KBM-7 (cell line): ENCODE data around the gene MADD.
A peak's percentile ranks its signal among the peaks of the same experiment; 100 is the strongest.
"Not testable (repeated sequence)": the region's sequence is repeated elsewhere in the genome, so short reads cannot be mapped to it uniquely, and the experiment has no call there.

ENCODE experiments used
- DNase-seq: peaks from one replicate; pipeline ENCODE4 v3.0.0-alpha.2; 2015
- in situ Hi-C: fragments of 300-500 bp; cut with MboI; formaldehyde crosslinking; loops from 2 replicates; pipeline ENCODE4 v1.14.3; 2020; ENCODE audit warnings: low sequenced_read_pairs, low pct_unique_long_range_greater_than_20kb, mixed read lengths

Gene MADD

GRCh38 chr11:47302853-47303252 lies 32.9 kb downstream of the MADD start:
- in situ Hi-C loops, result no loop called here
- DNase-seq, result peak; percentile 8

GRCh38 chr11:47305734-47306483 lies 36.0 kb downstream of the MADD start:
- DNase-seq, result no peak
- in situ Hi-C loops, result no loop called here

DNA sequence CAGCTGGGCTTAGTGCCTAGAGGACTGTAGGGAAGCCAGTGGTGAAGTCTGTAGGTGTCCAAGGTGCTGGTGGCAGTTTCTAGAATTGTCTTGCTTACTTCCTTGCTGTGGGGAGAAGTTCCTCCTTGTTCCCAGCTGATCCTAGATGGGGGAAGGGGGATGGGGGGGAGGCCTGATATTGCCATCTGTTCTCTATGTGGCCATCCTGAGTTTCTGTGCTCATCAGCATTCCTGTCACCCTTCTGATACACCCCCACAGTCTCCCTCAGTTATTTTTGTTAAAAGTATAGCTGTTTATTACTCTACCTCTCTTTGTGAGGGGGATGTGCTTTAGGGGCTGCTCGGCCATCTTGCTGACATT lies 36.5 kb downstream of the MADD start:
- in situ Hi-C loops, result no loop called here
- no peak for DNase-seq

GRCh38 chr11:47308050-47308823 lies 38.3 kb downstream of the MADD start:
- no peak for DNase-seq
- in situ Hi-C loops, result no loop called here

DNA sequence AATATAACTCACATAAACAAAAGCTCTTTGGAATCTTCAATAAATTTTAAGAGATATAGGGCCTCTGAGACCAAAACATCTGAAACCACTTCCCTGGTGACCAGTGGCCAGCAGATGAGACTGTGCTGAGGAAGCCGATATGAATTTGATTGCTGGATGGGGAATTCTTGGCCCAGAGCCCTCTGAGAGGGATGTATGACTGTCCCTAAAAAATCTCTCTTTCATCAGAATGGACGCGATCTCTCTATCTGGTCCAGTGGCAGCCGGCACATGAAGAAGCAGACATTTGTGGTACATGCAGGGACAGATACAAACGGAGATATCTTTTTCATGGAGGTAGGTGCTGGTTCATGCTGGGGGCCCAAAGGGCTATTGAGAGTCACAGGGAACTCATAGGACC lies 45.1 kb downstream of the MADD start:
- in situ Hi-C loops, result no loop called here
- no peak for DNase-seq

DNA sequence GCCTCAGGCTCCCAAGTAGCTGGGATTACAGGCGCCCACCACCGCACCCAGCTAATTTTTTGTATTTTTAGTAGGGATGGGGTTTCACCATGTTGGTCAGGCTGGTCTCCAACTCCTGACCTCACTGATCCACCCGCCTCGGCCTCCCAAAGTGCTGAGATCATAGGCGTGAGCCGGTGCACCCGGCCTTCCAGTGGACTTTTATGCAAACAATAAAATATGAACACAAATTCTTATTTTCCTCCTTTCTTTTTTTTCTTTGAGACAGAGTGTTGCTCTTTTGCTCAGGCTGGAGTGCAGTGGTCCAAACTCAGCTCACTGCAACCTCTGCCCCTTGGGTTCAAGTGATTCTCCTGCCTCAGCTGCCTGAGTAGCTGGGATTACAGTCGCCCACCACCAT lies 46.6 kb downstream of the MADD start:
- DNase-seq, in situ Hi-C loops: not testable (repeated sequence)

- in situ Hi-C loops, result no loop called here
- no peak for DNase-seq
These were observed 47.3 kb downstream of the MADD start for GRCh38 chr11:47317064-47317828.

GRCh38 chr11:47318166-47318565 lies 48.2 kb downstream of the MADD start:
- DNase-seq, result no peak
- in situ Hi-C loops, result no loop called here

DNA sequence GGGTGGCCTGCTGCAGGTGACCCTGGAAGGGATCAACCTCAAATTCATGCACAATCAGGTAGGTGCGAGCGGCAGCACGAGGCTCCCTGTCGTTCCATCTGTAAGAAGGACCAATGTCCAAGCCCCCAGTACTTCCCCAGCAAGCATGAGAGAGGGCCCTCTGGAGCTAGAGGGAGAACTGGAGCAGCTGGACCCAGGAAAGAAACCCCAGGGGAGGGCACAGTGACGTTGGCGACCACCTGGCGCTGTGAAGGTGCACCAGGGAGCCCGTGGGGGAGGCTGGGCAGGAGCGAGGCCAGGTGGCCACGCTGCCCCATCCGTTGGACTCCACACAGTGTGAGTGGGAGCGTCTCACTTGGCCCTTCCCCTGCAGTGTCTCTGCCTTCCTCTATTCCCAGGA lies 54.6 kb downstream of the MADD start:
- DNase-seq, result no peak

DNA sequence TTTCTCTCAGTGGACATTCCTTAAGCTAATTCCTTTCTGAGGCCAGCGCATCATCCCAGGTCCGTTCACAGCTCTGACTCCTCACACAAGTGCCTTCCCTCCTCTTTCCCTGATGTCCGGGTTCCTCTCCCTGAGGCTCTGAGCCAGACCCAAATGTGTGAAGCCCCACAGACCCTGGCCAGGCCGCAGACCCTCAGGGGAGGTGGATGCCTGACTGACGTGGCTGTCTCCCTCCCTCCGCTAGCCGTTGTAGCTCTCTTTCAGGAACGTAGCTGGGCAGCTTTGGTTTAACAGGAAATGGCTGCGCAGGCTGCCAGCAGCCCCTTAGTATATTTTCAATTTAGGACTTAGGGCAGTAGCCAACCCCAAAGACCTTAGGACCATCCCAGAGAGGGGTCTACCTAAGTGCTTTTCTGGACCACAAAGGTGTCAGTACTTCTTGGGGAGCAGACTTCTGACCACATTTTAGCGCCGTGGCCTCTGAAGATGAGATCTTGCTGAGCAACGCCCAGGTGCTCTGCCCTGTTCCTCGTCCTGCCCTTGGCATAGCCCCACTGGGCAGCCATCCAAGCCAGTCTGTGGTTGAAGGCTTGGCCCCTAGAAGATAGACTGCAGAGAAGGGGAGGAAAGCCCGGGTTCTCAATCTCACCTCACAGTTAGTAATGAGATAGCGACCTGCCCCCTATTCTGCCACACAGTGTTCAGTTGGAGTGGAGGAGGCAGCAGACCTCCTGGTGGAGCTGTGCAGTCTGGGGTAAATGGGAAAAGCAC lies 55.5 kb downstream of the MADD start:
- no peak for DNase-seq
- in situ Hi-C loops, result no loop called here

More for the DNA sequence above, 54.6 kb downstream of the MADD start:
- in situ Hi-C loops, result no loop called here

DNA sequence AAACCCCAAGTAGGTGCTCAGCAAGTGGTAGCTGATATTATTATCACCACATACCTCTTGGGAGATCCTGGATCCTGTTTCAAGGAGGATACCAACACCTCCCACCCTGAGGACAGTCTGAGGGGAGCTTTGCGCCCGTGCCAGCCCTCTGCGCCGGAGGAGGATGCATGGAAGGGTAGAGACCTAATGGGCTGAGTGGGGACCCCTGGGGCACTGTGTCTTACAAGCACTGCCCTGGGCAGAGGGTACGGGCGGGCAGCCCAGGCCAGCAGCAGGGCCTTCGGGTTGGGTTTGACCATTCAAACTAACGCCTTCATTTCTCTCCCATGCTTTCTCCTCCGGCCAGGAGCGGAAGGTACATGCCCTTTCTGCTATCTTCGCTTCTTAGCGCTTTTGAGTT lies 56.3 kb downstream of the MADD start:
- DNase-seq, result no peak
- in situ Hi-C loops, result no loop called here

- DNase-seq, result no peak
- in situ Hi-C loops, result no loop called here
These were observed 57.1 kb downstream of the MADD start for GRCh38 chr11:47327025-47327424.

GRCh38 chr11:47327949-47328348 lies 58.0 kb downstream of the MADD start:
- in situ Hi-C loops, result no loop called here
- DNase-seq, result no peak

GRCh38 chr11:47328449-47329390 lies 58.8 kb downstream of the MADD start:
- no peak for DNase-seq
- in situ Hi-C loops, result no loop called here

DNA sequence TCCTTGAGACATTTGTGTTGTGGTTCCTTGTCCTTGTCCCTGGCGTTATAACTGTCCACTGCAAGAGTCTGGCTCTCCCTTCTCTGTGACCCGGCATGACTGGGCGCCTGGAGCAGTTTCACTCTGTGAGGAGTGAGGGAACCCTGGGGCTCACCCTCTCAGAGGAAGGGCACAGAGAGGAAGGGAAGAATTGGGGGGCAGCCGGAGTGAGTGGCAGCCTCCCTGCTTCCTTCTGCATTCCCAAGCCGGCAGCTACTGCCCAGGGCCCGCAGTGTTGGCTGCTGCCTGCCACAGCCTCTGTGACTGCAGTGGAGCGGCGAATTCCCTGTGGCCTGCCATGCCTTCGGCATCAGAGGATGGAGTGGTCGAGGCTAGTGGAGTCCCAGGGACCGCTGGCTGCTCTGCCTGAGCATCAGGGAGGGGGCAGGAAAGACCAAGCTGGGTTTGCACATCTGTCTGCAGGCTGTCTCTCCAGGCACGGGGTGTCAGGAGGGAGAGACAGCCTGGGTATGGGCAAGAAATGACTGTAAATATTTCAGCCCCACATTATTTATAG lies 59.6 kb downstream of the MADD start:
- in situ Hi-C loops, result no loop called here
- no peak for DNase-seq

- no peak for DNase-seq
- in situ Hi-C loops, result loop anchor here (10.0 kb wide), 1 partner anchor 65 kb away; no protein-coding TSS in a partner anchor
These were observed 60.3 kb downstream of the MADD start for GRCh38 chr11:47329987-47330931.
